GM12878 (cell line): ENCODE data around the gene CCNJL. TPM values are rescaled to one million over a fixed set of nuclear protein-coding genes. Genes with fewer than 3 reads are reported as not detected.
A peak's percentile ranks its signal among the peaks of the same experiment; 100 is the strongest.

ENCODE experiments used
- ATAC-seq: fragments of 200-7000 bp; cut with Tn5 transposase; 3 replicates; pipeline ENCODE4 v1.9.1; 2020; ENCODE audit warnings: mild to moderate bottlenecking, moderate library complexity
- BruUV-seq: library from RNA; stranded (reverse); fragments of 400-500 nt; replicated peaks from 2 replicates; lab custom pipeline; 2021; lab: Mats Ljungman, UMichigan
- CTCF ChIA-PET: fragments of 300-600 bp; sonication (Branson Sonifier 250); formaldehyde crosslinking; extraction: SDS; loops from one replicate; lab custom pipeline; 2021; ENCODE audit warnings: inconsistent platforms; lab: Yijun Ruan, JAX
- POLR2A ChIA-PET: fragments of 350-600 bp; formaldehyde crosslinking; extraction: SDS; loops from one replicate; lab custom pipeline; 2021; ENCODE audit warnings: inconsistent platforms; lab: Charles Lee
- RAD21 ChIA-PET: fragments of 300-600 bp; sonication (Branson Sonifier 250); formaldehyde crosslinking; loops from one replicate; lab custom pipeline; 2023; ENCODE audit warnings: antibody characterized with exemption; ENCODE audit not compliant: unreplicated experiment; lab: Charles Lee
- SMC1A ChIA-PET: fragments of 300-600 bp; sonication (Branson Sonifier 250); formaldehyde crosslinking; loops from one replicate; lab custom pipeline; 2023; ENCODE audit not compliant: unreplicated experiment, uncharacterized antibody; lab: Charles Lee
- DNase-seq: peaks from one replicate; pipeline ENCODE4 v3.0.0-alpha.2; 2011; ENCODE audit warnings: low read depth, low spot score
- FAIRE-seq: peaks from 3 replicates; lab custom pipeline; 2011; peaks lifted over from hg19 to GRCh38; lab: Jason Lieb, UNC
- H2AFZ ChIP-seq: 2 replicates; pipeline ENCODE4 v1.6.0; 2011; ENCODE audit warnings: low read depth, low read length, control low read depth; ENCODE audit not compliant: control insufficient read depth
- H3K27ac ChIP-seq: 2 replicates; pipeline ENCODE4 v1.5.1; 2011; ENCODE audit warnings: control low read depth; ENCODE audit not compliant: control insufficient read depth, insufficient read depth
- H3K27me3 ChIP-seq, 2 experiments: replicated peaks in 1 of 2; 2 replicates each; pipeline versions ENCODE4 v1.6.0 to v1.6.1; 2011; ENCODE audit warnings: low read length in 1 of 2; ENCODE audit not compliant: control insufficient read depth in 2 of 2, insufficient read depth in 2 of 2
- H3K36me3 ChIP-seq, 2 experiments: 2 replicates each; pipeline ENCODE4 v1.5.1; 2011; ENCODE audit warnings: low read length in 1 of 2; ENCODE audit not compliant: control insufficient read depth in 2 of 2, insufficient read depth in 2 of 2
- H3K4me1 ChIP-seq: 2 replicates; pipeline ENCODE4 v1.6.1; 2011; ENCODE audit warnings: mild to moderate bottlenecking, low read length, moderate library complexity, mixed read lengths; ENCODE audit not compliant: control insufficient read depth, insufficient read depth
- H3K4me2 ChIP-seq: 2 replicates; pipeline ENCODE4 v1.6.0; 2011; ENCODE audit warnings: control low read depth; ENCODE audit not compliant: control insufficient read depth, insufficient read depth
- H3K4me3 ChIP-seq: fragments of 200-600 bp; sonication (generic); 2 replicates; pipeline ENCODE4 v1.5.1; 2016
- H3K79me2 ChIP-seq: 2 replicates; pipeline ENCODE4 v1.6.0; 2011; ENCODE audit warnings: low read length; ENCODE audit not compliant: control insufficient read depth, insufficient read depth
- H3K9ac ChIP-seq: 2 replicates; pipeline ENCODE4 v1.8.0; 2011; ENCODE audit warnings: low read length, control low read depth, mixed read lengths; ENCODE audit not compliant: control insufficient read depth, insufficient read depth
- H3K9me3 ChIP-seq: replicated peaks from 3 replicates; pipeline ENCODE4 v1.5.1; 2011; ENCODE audit warnings: mild to moderate bottlenecking, low read length; ENCODE audit not compliant: control insufficient read depth, insufficient read depth
- H4K20me1 ChIP-seq: 2 replicates; pipeline ENCODE4 v1.6.0; 2011; ENCODE audit not compliant: control insufficient read depth, insufficient read depth
- CEBPZ ChIP-seq: fragments of 150-350 bp; IDR thresholded peaks from 2 replicates; pipeline ENCODE4 v1.6.1; 2016; ENCODE audit warnings: low read depth, low read length
- E2F8 ChIP-seq: fragments of 450-650 bp; IDR thresholded peaks from 2 replicates; pipeline ENCODE4 v1.6.1; 2018; ENCODE audit warnings: mild to moderate bottlenecking, low read depth, moderate library complexity; ENCODE audit not compliant: partially characterized antibody
- JUNB ChIP-seq: IDR thresholded peaks from 2 replicates; pipeline ENCODE4 v1.6.1; 2016; ENCODE audit warnings: antibody characterized with exemption, mild to moderate bottlenecking
- RAD21 ChIP-seq: IDR thresholded peaks from 2 replicates; pipeline ENCODE4 v1.6.1; 2011; ENCODE audit warnings: mild to moderate bottlenecking, low read depth, low read length, moderate library complexity; ENCODE audit not compliant: insufficient read depth
- SMARCA5 ChIP-seq: fragments of 450-650 bp; IDR thresholded peaks from 2 replicates; pipeline ENCODE4 v1.6.1; 2017; ENCODE audit warnings: mild to moderate bottlenecking
- ZNF217 ChIP-seq: fragments of 450-650 bp; IDR thresholded peaks from 2 replicates; pipeline ENCODE4 v1.6.1; 2017; ENCODE audit warnings: antibody characterized with exemption, mild to moderate bottlenecking
- ZNF24 ChIP-seq: fragments of 450-650 bp; IDR thresholded peaks from 2 replicates; pipeline ENCODE4 v1.6.1; 2017; ENCODE audit warnings: antibody characterized with exemption, mild to moderate bottlenecking
- WGBS: methylation state at CpG from one replicate; pipeline ENCODE4 v1.1.6; 2016; ENCODE audit warnings: low lambda C conversion rate; ENCODE audit not compliant: insufficient replicate concordance, insufficient coverage; ENCODE audit errors: missing lambda C conversion rate; 5-methylcytosine and 5-hydroxymethylcytosine counted together
- in situ Hi-C: fragments of 300-500 bp; cut with MboI; formaldehyde crosslinking; loops from 9 replicates; pipeline ENCODE4 v1.14.3; 2018; ENCODE audit warnings: mixed read lengths
- intact Hi-C: fragments of 100-400 bp; cut with micrococcal nuclease; formaldehyde crosslinking; loops from one replicate; pipeline ENCODE4 v1.14.2; 2022; ENCODE audit not compliant: unreplicated experiment
- polyA plus RNA-seq, 11 experiments: library from polyadenylated mRNA; depleted of rRNA in 4 of 11; unstranded in 6 of 11; stranded (reverse) in 5 of 11; fragments of >200 nt; fragmentation: Nextera tagmentation in 4 of 11; fragmentation: Illumina TruSeq in 1 of 11; extraction: Ambion mirVana in 4 of 11; extraction: Trizol in 1 of 11; gene quantifications; 1 replicate in 1 of 11; 2 replicates in 10 of 11; pipeline versions ENCODE4 v1.2.1 to v1.2.3, GENCODE V29; 2011 to 2016; ENCODE audit warnings: inconsistent platforms in 2 of 11, missing spikeins in 2 of 11, low read depth in 1 of 11
- total RNA-seq, 4 experiments: library from RNA; depleted of rRNA in 3 of 4; stranded (reverse); fragments of >200 nt in 3 of 4; fragmentation: Illumina TruSeq in 1 of 4; extraction: Trizol in 1 of 4; gene quantifications; 2 replicates each; pipeline versions ENCODE4 v1.2.1 to v1.2.3, GENCODE V29; 2013 to 2021

The CCNJL gene
- total and polyA plus RNA-seq, 10 of the 15 experiments (the other 5 are each of a cell fraction or from before 2014, with no cell fraction given), result 0.09 to 0.20 (median 0.10) TPM; not detected in 7

GRCh38 chr5:160229190-160229742, 83.1 kb downstream of the CCNJL start, which contains the start of gene FABP6:
FABP6 (plus strand) TSS chr5:160229506; CDS start chr5:160229558, 52 bp downstream.
- in situ Hi-C loops (no loop called here), intact Hi-C loops (no loop called here)
- Histone ChIP-seq H3K4me1 (peaks cover 27% of the 10 kb centered on the region), H3K4me3 (no peak within 1 kb of the TSS), H3K36me3 (no peaks in the 10 kb centered on the region), H3K79me2 (no peaks in the 10 kb centered on the region), H3K9ac (no peak within 1 kb of the TSS), H2AFZ (no peak within 1 kb of the TSS; the same call in 1 of the 2 replicates), H3K9me3 (no peaks in the 10 kb centered on the region), H3K27ac (peak within 1 kb of the TSS; percentile 77; the same call in 1 of the 2 replicates), H3K4me2 (no peak within 1 kb of the TSS), H4K20me1 (no peaks in the 10 kb centered on the region), H3K27me3 (no peaks in the 10 kb centered on the region)
- ATAC-seq (no peak), FAIRE-seq (no peak), DNase-seq (no peak)
- no TSS peak for BruUV-seq
- ChIA-PET RAD21 (no interaction called here), POLR2A (interaction anchor here (0.8 kb wide), 1 partner anchor 114 kb away, joined by 3 read pairs; no protein-coding TSS in a partner anchor), CTCF (no interaction called here), SMC1A (interaction anchor here (1.0 to 1.3 kb wide), 2 partner anchors 18 to 113 kb away, joined by 3 read pairs; no protein-coding TSS in a partner anchor)
- 54% methylated on average over 7 of the region's 7 CpGs for WGBS
- TF ChIP-seq SMARCA5 (no peak), CEBPZ (no peak), E2F8 (no peak), JUNB (no peak), ZNF217 (no peak), ZNF24 (peak; percentile 78), RAD21 (no peak)
